ENCODE data around the gene PPEF2. TPM values are rescaled to one million over a fixed set of nuclear protein-coding genes. Genes with fewer than 3 reads are reported as not detected.

Gene PPEF2
- total RNA-seq, 1 donor from 2014 or later, result not detected

- Histone ChIP-seq H3K9ac (ENCODE audit: low read length) (no peak overlapping the region), H3K4me1 (ENCODE audit: insufficient read depth, low read length) (peaks cover 4% of the 10 kb centered on the region), H4K20me1 (ENCODE audit: insufficient read depth, low read length) (no peaks in the 10 kb centered on the region), H3K79me2 (ENCODE audit: insufficient read depth, low read length) (no peaks in the 10 kb centered on the region), H3K36me3 (ENCODE audit: insufficient read depth, low read length) (no peaks in the 10 kb centered on the region), H2AFZ (ENCODE audit: low read depth, low read length) (no peak overlapping the region), H3K9me3 (ENCODE audit: insufficient read depth, low read depth, low read length) (no peaks in the 10 kb centered on the region), H3K27me3 (ENCODE audit: insufficient read depth, low read length) (no peaks in the 10 kb centered on the region), H3K27ac (ENCODE audit: low read depth, low read length) (no peak overlapping the region), H3K4me2 (ENCODE audit: low read length) (no peak overlapping the region), H3K4me3 (ENCODE audit: insufficient read depth, low read depth, low read length) (no peak overlapping the region)
- peak overlapping the region; percentile 20 for H3K4me3 Mint-ChIP-seq (ENCODE audit: unreplicated experiment)
- H3K27me3 Mint-ChIP-seq (ENCODE audit: low read depth, unreplicated experiment), result no peaks in the 10 kb centered on the region
- H3K27ac Mint-ChIP-seq (ENCODE audit: unreplicated experiment), result no peak overlapping the region
- FAIRE-seq (no peak), DNase-seq (ENCODE audit: low read depth) (no peak)
- peaks cover 41% of the 10 kb centered on the region for H3K36me3 Mint-ChIP-seq (ENCODE audit: low read depth, unreplicated experiment)
- no peaks in the 10 kb centered on the region for H3K9me3 Mint-ChIP-seq (ENCODE audit: unreplicated experiment)
- TF ChIP-seq EZH2 (IDR thresholded peaks at IDR 0.05; ENCODE audit: insufficient read depth, low read length), result no peak
- no peak for TF ChIP-seq CTCF (IDR thresholded peaks at IDR 0.05; ENCODE audit: insufficient read depth, low read depth, low read length)
- no peaks in the 10 kb centered on the region for H3K4me1 Mint-ChIP-seq (ENCODE audit: low read depth, unreplicated experiment)
Measured at GRCh38 chr4:75920327-75920726, 18.1 kb upstream of the PPEF2 start.

GRCh38 chr4:75919920-75920319 is 17.7 kb upstream of the PPEF2 start:
- no peaks in the 10 kb centered on the region for H4K20me1 ChIP-seq (ENCODE audit: insufficient read depth, low read length)
- Mint-ChIP-seq H3K4me3 (ENCODE audit: unreplicated experiment) (no peak overlapping the region), H3K27ac (ENCODE audit: unreplicated experiment) (no peak overlapping the region), H3K27me3 (ENCODE audit: low read depth, unreplicated experiment) (no peaks in the 10 kb centered on the region), H3K9me3 (ENCODE audit: unreplicated experiment) (no peaks in the 10 kb centered on the region), H3K36me3 (ENCODE audit: low read depth, unreplicated experiment) (peaks cover 38% of the 10 kb centered on the region), H3K4me1 (ENCODE audit: low read depth, unreplicated experiment) (no peaks in the 10 kb centered on the region)
- no peak overlapping the region for H2AFZ ChIP-seq (ENCODE audit: low read depth, low read length)
- no peaks in the 10 kb centered on the region for H3K9me3 ChIP-seq (ENCODE audit: insufficient read depth, low read depth, low read length)
- DNase-seq (ENCODE audit: low read depth) (peak; percentile 26), FAIRE-seq (no peak)
- TF ChIP-seq CTCF (IDR thresholded peaks at IDR 0.05; ENCODE audit: insufficient read depth, low read depth, low read length), result no peak
- no peak for TF ChIP-seq EZH2 (IDR thresholded peaks at IDR 0.05; ENCODE audit: insufficient read depth, low read length)
- no peak overlapping the region for H3K27ac ChIP-seq (ENCODE audit: low read depth, low read length)
- no peak overlapping the region for H3K4me2 ChIP-seq (ENCODE audit: low read length)
- no peaks in the 10 kb centered on the region for H3K79me2 ChIP-seq (ENCODE audit: insufficient read depth, low read length)
- H3K9ac ChIP-seq (ENCODE audit: low read length), result no peak overlapping the region
- H3K4me1 ChIP-seq (ENCODE audit: insufficient read depth, low read length), result peaks cover 4% of the 10 kb centered on the region
- no peak overlapping the region for H3K4me3 ChIP-seq (ENCODE audit: insufficient read depth, low read depth, low read length)
- no peaks in the 10 kb centered on the region for H3K36me3 ChIP-seq (ENCODE audit: insufficient read depth, low read length)
- H3K27me3 ChIP-seq (ENCODE audit: insufficient read depth, low read length), result no peaks in the 10 kb centered on the region

GRCh38 chr4:75916091-75916661 is 13.9 kb upstream of the PPEF2 start:
- H3K4me3 ChIP-seq (ENCODE audit: insufficient read depth, low read depth, low read length), result no peak overlapping the region
- H3K27ac ChIP-seq (ENCODE audit: low read depth, low read length), result peak overlapping the region; percentile 36
- no peaks in the 10 kb centered on the region for H3K36me3 ChIP-seq (ENCODE audit: insufficient read depth, low read length)
- no peak overlapping the region for H3K4me3 Mint-ChIP-seq (ENCODE audit: unreplicated experiment)
- H3K9ac ChIP-seq (ENCODE audit: low read length), result peak overlapping the region; percentile 29
- H3K9me3 ChIP-seq (ENCODE audit: insufficient read depth, low read depth, low read length), result no peaks in the 10 kb centered on the region
- H3K27me3 Mint-ChIP-seq (ENCODE audit: low read depth, unreplicated experiment), result no peaks in the 10 kb centered on the region
- no peak overlapping the region for H3K27ac Mint-ChIP-seq (ENCODE audit: unreplicated experiment)
- H3K4me1 ChIP-seq (ENCODE audit: insufficient read depth, low read length), result peaks cover 4% of the 10 kb centered on the region
- no peaks in the 10 kb centered on the region for H3K9me3 Mint-ChIP-seq (ENCODE audit: unreplicated experiment)
- H3K4me1 Mint-ChIP-seq (ENCODE audit: low read depth, unreplicated experiment), result no peaks in the 10 kb centered on the region
- no peaks in the 10 kb centered on the region for H4K20me1 ChIP-seq (ENCODE audit: insufficient read depth, low read length)
- DNase-seq (ENCODE audit: low read depth) (peak; percentile 37), FAIRE-seq (no peak)
- peak overlapping the region; percentile 50 for H2AFZ ChIP-seq (ENCODE audit: low read depth, low read length)
- peak; percentile 91 for TF ChIP-seq CTCF (IDR thresholded peaks at IDR 0.05; ENCODE audit: insufficient read depth, low read depth, low read length)
- TF ChIP-seq EZH2 (IDR thresholded peaks at IDR 0.05; ENCODE audit: insufficient read depth, low read length), result no peak
- H3K4me2 ChIP-seq (ENCODE audit: low read length), result peak overlapping the region; percentile 35
- peaks cover 14% of the 10 kb centered on the region for H3K36me3 Mint-ChIP-seq (ENCODE audit: low read depth, unreplicated experiment)
- no peaks in the 10 kb centered on the region for H3K27me3 ChIP-seq (ENCODE audit: insufficient read depth, low read length)
- no peaks in the 10 kb centered on the region for H3K79me2 ChIP-seq (ENCODE audit: insufficient read depth, low read length)

Data from astrocyte (in vitro differentiated cells and primary cell).